Fibroblast of the aortic adventitia (primary cell): ENCODE results near the gene CAV1. TPM values are rescaled to one million over a fixed set of nuclear protein-coding genes. Genes with fewer than 3 reads are reported as not detected.

Experiments
- DNase-seq: peaks from one replicate; pipeline ENCODE4 v3.0.0-alpha.2; 2010; ENCODE audit warnings: low read depth
- H3K4me3 ChIP-seq: 2 replicates; pipeline ENCODE4 v1.5.1; 2011; ENCODE audit warnings: low read depth, mild to moderate bottlenecking, control low read depth, low read length, moderate library complexity
- CTCF ChIP-seq: IDR thresholded peaks from 2 replicates; pipeline ENCODE4 v1.5.1; 2011; ENCODE audit warnings: mild to moderate bottlenecking, low read length, control low read depth, inconsistent platforms; ENCODE audit not compliant: insufficient read depth
- total RNA-seq: library from RNA; depleted of rRNA; stranded (reverse); fragments of >200 nt; gene quantifications from 2 replicates; pipeline ENCODE4 v1.2.3, GENCODE V29; 2012; ENCODE audit warnings: low replicate concordance

Gene CAV1
- total RNA-seq, 1 donor, result 598 TPM

- no peak for TF ChIP-seq CTCF
- H3K4me3 ChIP-seq, result no peak overlapping the region
- DNase-seq, result peak; percentile 51
Measured at GRCh38 chr7:116512520-116513188, 12.2 kb upstream of the CAV1 start.

- no peak overlapping the region for H3K4me3 ChIP-seq
- no peak for TF ChIP-seq CTCF
- no peak for DNase-seq
Measured at GRCh38 chr7:116515584-116515983, 9.3 kb upstream of the CAV1 start.

DNA sequence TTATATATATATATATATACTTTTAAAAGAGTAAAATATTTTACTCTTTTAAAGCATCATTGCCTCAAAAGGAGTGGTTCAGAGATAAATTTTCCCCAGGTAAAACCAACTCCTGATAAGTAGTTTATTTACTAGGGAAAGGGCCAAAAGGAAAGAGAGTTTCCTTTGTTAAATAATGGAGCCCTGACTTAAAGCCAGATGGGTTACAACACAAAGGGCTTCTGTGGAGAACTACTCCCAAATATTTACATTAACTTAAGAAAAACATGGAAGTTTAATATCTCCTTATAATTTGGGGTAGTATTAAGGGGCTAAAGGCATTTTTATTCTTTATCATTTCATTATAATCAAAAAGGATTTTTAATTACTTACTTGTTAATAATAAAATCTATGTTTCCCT lies 8.5 kb upstream of the CAV1 start:
- TF ChIP-seq CTCF, result no peak
- no peak for DNase-seq
- H3K4me3 ChIP-seq, result no peak overlapping the region

GRCh38 chr7:116517626-116518025 lies 7.2 kb upstream of the CAV1 start:
- no peak for DNase-seq
- TF ChIP-seq CTCF, result no peak

DNA sequence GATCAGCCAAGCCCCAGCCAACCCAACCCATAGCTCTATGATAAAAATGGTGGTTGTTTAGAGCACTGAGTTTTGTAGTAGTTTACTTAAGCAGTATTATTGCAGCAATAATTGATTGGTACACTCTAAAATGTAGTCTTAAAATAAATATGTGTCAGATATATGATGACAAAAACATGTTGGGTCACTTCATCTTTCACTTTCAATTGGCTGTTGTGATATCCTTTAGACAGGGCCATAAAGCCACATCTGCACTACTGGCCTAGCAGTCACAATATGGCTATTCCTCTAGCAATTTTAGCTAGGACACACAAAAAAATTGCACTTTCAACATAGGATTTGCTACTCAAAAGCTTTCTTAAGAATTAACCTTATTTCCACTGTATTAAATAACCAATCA lies 5.9 kb upstream of the CAV1 start:
- H3K4me3 ChIP-seq, result no peak overlapping the region
- TF ChIP-seq CTCF, result no peak
- DNase-seq, result no peak

More at GRCh38 chr7:116517626-116518025, 7.2 kb upstream of the CAV1 start:
- no peak overlapping the region for H3K4me3 ChIP-seq

DNA sequence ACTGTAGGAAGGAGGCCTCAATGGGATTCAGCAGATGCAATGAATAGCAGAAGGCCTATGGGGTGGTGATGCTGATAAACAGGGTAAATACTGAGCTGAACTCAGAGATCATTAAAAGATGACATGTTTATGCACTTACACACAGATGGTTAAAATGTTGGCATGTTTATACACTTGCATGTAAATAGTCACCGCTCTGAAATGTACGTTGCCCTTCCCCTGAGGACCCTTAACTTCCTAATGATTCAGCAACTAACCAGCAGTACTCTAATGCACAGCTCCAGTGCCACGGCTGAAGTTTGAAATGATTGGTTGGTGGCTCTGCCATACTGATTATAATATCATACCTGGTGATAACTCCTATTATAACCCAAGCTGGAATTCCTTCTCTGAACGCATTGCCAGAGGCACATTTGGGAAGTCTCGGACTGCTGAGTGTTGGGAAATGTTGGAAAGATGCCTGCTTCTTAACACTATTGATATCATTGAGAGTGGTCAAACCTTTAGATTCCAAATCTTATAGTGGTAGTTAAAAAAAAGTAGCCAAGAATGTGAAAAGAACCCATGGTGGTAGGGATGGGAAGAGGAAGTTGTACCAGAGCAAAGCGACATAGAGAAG lies 3.7 kb upstream of the CAV1 start:
- no peak for DNase-seq
- no peak overlapping the region for H3K4me3 ChIP-seq
- TF ChIP-seq CTCF, result no peak
